Measurements from ENCODE around the gene GPR84. TPM values are rescaled to one million over a fixed set of nuclear protein-coding genes. Genes with fewer than 3 reads are reported as not detected.

The GPR84 gene
- total and polyA plus RNA-seq, 9 of the 15 experiments (the other 6 are each of a cell fraction or from before 2014, with no cell fraction given) = 0.07 to 0.18 (median 0.11) TPM; not detected in 5

DNA sequence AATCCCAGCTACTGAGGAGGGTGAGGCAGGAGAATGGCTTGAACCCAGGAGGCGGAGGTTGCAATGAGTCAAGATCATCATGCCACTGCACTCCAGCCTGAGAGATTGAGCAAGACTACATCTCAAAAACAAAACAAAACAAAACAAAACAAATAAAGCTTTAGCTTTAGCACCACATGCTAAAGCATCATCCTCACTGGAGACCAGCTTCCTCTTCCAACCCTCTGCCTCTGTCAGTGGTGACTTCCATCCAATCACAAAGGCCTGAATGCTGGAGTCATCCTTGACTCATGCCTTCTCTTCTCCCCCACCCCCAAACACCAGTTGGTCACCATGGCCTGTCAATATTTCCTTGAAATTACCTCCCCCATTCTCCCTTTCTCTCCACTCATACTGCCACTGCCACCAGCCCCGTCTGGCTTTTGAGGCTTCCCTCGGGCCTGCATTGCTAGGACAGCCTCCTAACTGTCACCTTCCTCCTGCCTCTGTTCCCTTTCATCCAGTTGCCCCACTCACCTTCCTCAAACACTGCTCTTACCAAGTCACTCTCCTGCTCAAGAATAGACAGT lies 18.8 kb upstream of the GPR84 start (continued):
- TF ChIP-seq POU5F1 (IDR thresholded peaks at IDR 0.05; ENCODE audit: borderline replicate concordance, low read depth, low read length, partially characterized antibody) (no peak), ESRRB (CRISPR knock-in tag; IDR thresholded peaks at IDR 0.05; ENCODE audit: borderline replicate concordance) (no peak), CREM (IDR thresholded peaks at IDR 0.05; ENCODE audit: low read depth) (no peak), PTBP1 (IDR thresholded peaks at IDR 0.05; ENCODE audit: low read depth, low read length) (no peak), MAFG (tag; conservative IDR thresholded peaks at IDR 0.05) (no peak)
- TF ChIP-seq, protein P1, sequence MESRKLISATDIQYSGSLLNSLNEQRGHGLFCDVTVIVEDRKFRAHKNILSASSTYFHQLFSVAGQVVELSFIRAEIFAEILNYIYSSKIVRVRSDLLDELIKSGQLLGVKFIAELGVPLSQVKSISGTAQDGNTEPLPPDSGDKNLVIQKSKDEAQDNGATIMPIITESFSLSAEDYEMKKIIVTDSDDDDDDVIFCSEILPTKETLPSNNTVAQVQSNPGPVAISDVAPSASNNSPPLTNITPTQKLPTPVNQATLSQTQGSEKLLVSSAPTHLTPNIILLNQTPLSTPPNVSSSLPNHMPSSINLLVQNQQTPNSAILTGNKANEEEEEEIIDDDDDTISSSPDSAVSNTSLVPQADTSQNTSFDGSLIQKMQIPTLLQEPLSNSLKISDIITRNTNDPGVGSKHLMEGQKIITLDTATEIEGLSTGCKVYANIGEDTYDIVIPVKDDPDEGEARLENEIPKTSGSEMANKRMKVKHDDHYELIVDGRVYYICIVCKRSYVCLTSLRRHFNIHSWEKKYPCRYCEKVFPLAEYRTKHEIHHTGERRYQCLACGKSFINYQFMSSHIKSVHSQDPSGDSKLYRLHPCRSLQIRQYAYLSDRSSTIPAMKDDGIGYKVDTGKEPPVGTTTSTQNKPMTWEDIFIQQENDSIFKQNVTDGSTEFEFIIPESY (CRISPR knock-in tag; IDR thresholded peaks at IDR 0.05) = no peak

- in situ Hi-C loops (cut with MboI) = no loop called here
- Histone ChIP-seq H3K36me3 (ENCODE audit: control insufficient read depth, insufficient read depth, low read length) (peaks cover 79% of the 10 kb centered on the region), H3K27me3 (ENCODE audit: control insufficient read depth in 2 of 2, insufficient read depth in 2 of 2, low read length in 2 of 2) (no peaks in the 10 kb centered on the region), H3K4me1 (replicated peaks in 1 of 2; ENCODE audit: control insufficient read depth in 2 of 2, insufficient read depth in 2 of 2, low read length in 2 of 2) (peaks cover 54 to 56% of the 10 kb centered on the region in 2 experiments), H3K79me2 (ENCODE audit: control insufficient read depth, insufficient read depth, low read length) (peaks cover 70% of the 10 kb centered on the region), H3K9ac (ENCODE audit: insufficient read depth in 1 of 2, low read depth in 2 of 2, low read length in 2 of 2) (no peak overlapping the region), H3K4me3 (no peak overlapping the region), H3K9me3 (replicated peaks; ENCODE audit: control insufficient read depth, insufficient read depth, low read depth, low read length) (no peaks in the 10 kb centered on the region), H4K20me1 (replicated peaks; ENCODE audit: control insufficient read depth, insufficient read depth, low read length) (peaks cover 12% of the 10 kb centered on the region), H3K27ac (ENCODE audit: extremely low read depth, low read depth, low read length) (no peak overlapping the region), H2AFZ (ENCODE audit: low read depth, low read length) (no peak overlapping the region), H3K9me1 (ENCODE audit: control insufficient read depth, insufficient read depth, low read length) (peaks cover 8% of the 10 kb centered on the region), H3K4me2 (ENCODE audit: insufficient read depth, low read length) (no peak overlapping the region)
- intact Hi-C loops (cut with micrococcal nuclease) = no loop called here
- FAIRE-seq (no peak), ATAC-seq (no peak), DNase-seq (ENCODE audit: extremely low read depth in 1 of 4, low spot score in 3 of 4) (no peak)
- BruUV-seq (replicated peaks) = no TSS peak
- ChIA-PET POLR2A (interaction anchor here (1.1 kb wide), 3 partner anchors 12 to 64 kb away, joined by 3 to 4 read pairs (median 4); no protein-coding TSS in a partner anchor), CTCF (ENCODE audit: low intra/inter-chr PET ratio) (interaction anchor here (3.2 to 3.8 kb wide), 2 partner anchors 12 to 160 kb away, joined by 36 to 50 read pairs; no protein-coding TSS in a partner anchor)
- WGBS (ENCODE audit: insufficient coverage, low coverage, missing lambda C conversion rate) = 91% methylated on average over 4 of the region's 4 CpGs
- TF ChIP-seq XRCC5 (IDR thresholded peaks at IDR 0.05; ENCODE audit: low read depth, low read length) (no peak), WHSC1 (IDR thresholded peaks at IDR 0.05; ENCODE audit: low read length) (no peak), TBP (optimal IDR thresholded peaks at IDR 0.05; ENCODE audit: low read depth, low read length) (no peak), KDM1A (IDR thresholded peaks at IDR 0.05) (peak; percentile 51 to 55; a peak in 2 of 4 replicates), BCOR (IDR thresholded peaks at IDR 0.05) (peak; percentile 94), SMARCA5 (IDR thresholded peaks at IDR 0.05) (peak; percentile 80; the same call in 1 of the 2 replicates), BRD9 (IDR thresholded peaks at IDR 0.05; ENCODE audit: low read depth, partially characterized antibody) (peak; percentile 29)
- TF ChIP-seq, protein P2, sequence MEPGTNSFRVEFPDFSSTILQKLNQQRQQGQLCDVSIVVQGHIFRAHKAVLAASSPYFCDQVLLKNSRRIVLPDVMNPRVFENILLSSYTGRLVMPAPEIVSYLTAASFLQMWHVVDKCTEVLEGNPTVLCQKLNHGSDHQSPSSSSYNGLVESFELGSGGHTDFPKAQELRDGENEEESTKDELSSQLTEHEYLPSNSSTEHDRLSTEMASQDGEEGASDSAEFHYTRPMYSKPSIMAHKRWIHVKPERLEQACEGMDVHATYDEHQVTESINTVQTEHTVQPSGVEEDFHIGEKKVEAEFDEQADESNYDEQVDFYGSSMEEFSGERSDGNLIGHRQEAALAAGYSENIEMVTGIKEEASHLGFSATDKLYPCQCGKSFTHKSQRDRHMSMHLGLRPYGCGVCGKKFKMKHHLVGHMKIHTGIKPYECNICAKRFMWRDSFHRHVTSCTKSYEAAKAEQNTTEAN (CRISPR knock-in tag; IDR thresholded peaks at IDR 0.05) = no peak
These were observed 16.9 kb upstream of the GPR84 start for GRCh38 chr12:54381136-54381535.

Measured in K562 (cell line).